ENCODE results near the gene WNT3.
"Not testable (repeated sequence)": the region's sequence is repeated elsewhere in the genome, so short reads cannot be mapped to it uniquely, and the experiment has no call there.

Gene WNT3

GRCh38 chr17:46763416-46763815 lies 55.1 kb downstream of the WNT3 start:
- no peak for DNase-seq

GRCh38 chr17:46759141-46759540 lies 59.4 kb downstream of the WNT3 start:
- DNase-seq, result no peak

GRCh38 chr17:46758614-46759013 lies 59.9 kb downstream of the WNT3 start:
- no peak for DNase-seq

GRCh38 chr17:46757588-46757987 lies 60.9 kb downstream of the WNT3 start:
- DNase-seq, result not testable (repeated sequence)

- no peak for DNase-seq
Observed at GRCh38 chr17:46756861-46757260, 61.6 kb downstream of the WNT3 start.

GRCh38 chr17:46756081-46756735 lies 62.3 kb downstream of the WNT3 start:
- no peak for DNase-seq

- DNase-seq, result no peak
Observed at GRCh38 chr17:46753776-46754175, 64.7 kb downstream of the WNT3 start.

- DNase-seq, result no peak
Observed at GRCh38 chr17:46751425-46751824, 67.1 kb downstream of the WNT3 start.

GRCh38 chr17:46745376-46745775 lies 73.1 kb downstream of the WNT3 start:
- no peak for DNase-seq

GRCh38 chr17:46744441-46744840 lies 74.1 kb downstream of the WNT3 start:
- DNase-seq, result no peak

- peak; percentile 7 to 19 for DNase-seq
Observed at GRCh38 chr17:46742565-46743270, 75.8 kb downstream of the WNT3 start.

GRCh38 chr17:46741122-46741730 lies 77.3 kb downstream of the WNT3 start:
- DNase-seq, result no peak

GRCh38 chr17:46739982-46740381 lies 78.5 kb downstream of the WNT3 start:
- no peak for DNase-seq

- DNase-seq, result no peak
Observed at GRCh38 chr17:46738544-46738943, 79.9 kb downstream of the WNT3 start.

GRCh38 chr17:46737326-46737725 lies 81.2 kb downstream of the WNT3 start:
- DNase-seq, result no peak

GRCh38 chr17:46736100-46736499 lies 82.4 kb downstream of the WNT3 start:
- no peak for DNase-seq

GRCh38 chr17:46733837-46734475 lies 84.5 kb downstream of the WNT3 start:
- DNase-seq, result no peak

GRCh38 chr17:46732754-46733398 lies 85.6 kb downstream of the WNT3 start:
- no peak for DNase-seq

GRCh38 chr17:46732160-46732559 lies 86.3 kb downstream of the WNT3 start:
- DNase-seq, result no peak

GRCh38 chr17:46730679-46731078 lies 87.8 kb downstream of the WNT3 start:
- no peak for DNase-seq

GRCh38 chr17:46730026-46730425 lies 88.5 kb downstream of the WNT3 start:
- no peak for DNase-seq

GRCh38 chr17:46727572-46728348 lies 90.7 kb downstream of the WNT3 start:
- DNase-seq, result peak; percentile 38 to 66

Measured in SW 1271 (cell line).